ENCODE measurements around the gene RCE1.

The RCE1 gene

DNA sequence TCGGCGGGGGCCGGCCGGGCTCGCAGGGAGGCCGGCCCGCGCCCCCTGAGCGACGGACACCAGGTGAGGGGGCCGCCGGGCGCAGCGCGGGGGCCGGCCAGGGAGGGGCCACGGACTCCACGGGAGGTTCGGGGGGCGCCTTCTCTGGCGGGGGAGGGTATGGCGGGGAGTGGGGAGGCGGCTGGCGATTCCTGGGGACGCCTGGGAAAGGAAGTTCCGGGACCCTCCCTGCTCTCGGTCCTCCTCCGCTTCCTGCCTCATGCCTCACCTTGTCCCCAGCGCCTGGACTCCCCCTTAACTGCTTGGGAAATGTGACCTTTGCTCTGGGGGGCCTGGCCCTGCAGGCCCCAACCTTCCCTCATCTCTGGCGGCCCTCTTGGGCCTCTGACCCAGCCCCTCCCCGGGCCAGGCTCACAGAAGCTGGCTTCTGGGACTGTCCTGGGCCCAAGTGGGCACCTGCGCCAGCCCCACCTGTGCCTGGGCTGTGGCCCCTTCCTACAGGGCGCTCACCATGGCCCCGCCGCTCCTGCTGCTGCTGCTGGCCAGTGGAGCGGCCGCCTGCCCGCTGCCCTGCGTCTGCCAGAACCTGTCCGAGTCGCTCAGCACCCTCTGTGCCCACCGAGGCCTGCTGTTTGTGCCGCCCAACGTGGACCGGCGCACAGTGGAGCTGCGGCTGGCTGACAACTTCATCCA lies 14.1 kb downstream of the RCE1 start:
- H3K4me1 ChIP-seq (ENCODE audit: control insufficient read depth in 2 of 2, insufficient read depth in 2 of 2, low read length in 2 of 2) = peaks cover 6 to 17% of the 10 kb centered on the region in 2 donors
- peaks cover 0 to 4% of the 10 kb centered on the region in 2 donors for H3K36me3 ChIP-seq (ENCODE audit: control insufficient read depth in 2 of 2, insufficient read depth in 2 of 2, low read length in 2 of 2)
- peak overlapping the region in 1 of 2 donors; percentile 71 for H3K9ac ChIP-seq (ENCODE audit: low read depth in 1 of 2, low read length in 2 of 2)
- H3K4me3 ChIP-seq (ENCODE audit: low read length in 2 of 2) = peak overlapping the region; percentile 45 to 86
- H3K9me3 ChIP-seq (ENCODE audit: control insufficient read depth in 2 of 2, low read length in 2 of 2) = no peaks in the 10 kb centered on the region
- H3K27ac ChIP-seq (ENCODE audit: low read depth in 2 of 2, low read length in 2 of 2) = peak overlapping the region in 1 of 2 donors; percentile 22
- H3K27me3 ChIP-seq (ENCODE audit: control insufficient read depth in 2 of 2, insufficient read depth in 2 of 2, low read length in 2 of 2) = no peaks in the 10 kb centered on the region

- Histone ChIP-seq H3K27ac (ENCODE audit: low read depth in 2 of 2, low read length in 2 of 2) (no peak overlapping the region), H3K9me3 (ENCODE audit: control insufficient read depth in 2 of 2, low read length in 2 of 2) (no peaks in the 10 kb centered on the region), H3K27me3 (ENCODE audit: control insufficient read depth in 2 of 2, insufficient read depth in 2 of 2, low read length in 2 of 2) (no peaks in the 10 kb centered on the region), H3K9ac (ENCODE audit: low read depth in 1 of 2, low read length in 2 of 2) (no peak overlapping the region), H3K36me3 (ENCODE audit: control insufficient read depth in 2 of 2, insufficient read depth in 2 of 2, low read length in 2 of 2) (peaks cover 0 to 4% of the 10 kb centered on the region in 2 donors), H3K4me1 (ENCODE audit: control insufficient read depth in 2 of 2, insufficient read depth in 2 of 2, low read length in 2 of 2) (peaks cover 6 to 17% of the 10 kb centered on the region in 2 donors), H3K4me3 (ENCODE audit: low read length in 2 of 2) (no peak overlapping the region)
These were observed 14.6 kb downstream of the RCE1 start for GRCh38 chr11:66857927-66858185.

- Histone ChIP-seq H3K4me3 (ENCODE audit: low read length in 2 of 2) (no peak overlapping the region), H3K9me3 (ENCODE audit: control insufficient read depth in 2 of 2, low read length in 2 of 2) (no peaks in the 10 kb centered on the region), H3K4me1 (ENCODE audit: control insufficient read depth in 2 of 2, insufficient read depth in 2 of 2, low read length in 2 of 2) (peaks cover 6 to 18% of the 10 kb centered on the region in 2 donors), H3K27ac (ENCODE audit: low read depth in 2 of 2, low read length in 2 of 2) (no peak overlapping the region), H3K36me3 (ENCODE audit: control insufficient read depth in 2 of 2, insufficient read depth in 2 of 2, low read length in 2 of 2) (peaks cover 0 to 4% of the 10 kb centered on the region in 2 donors), H3K9ac (ENCODE audit: low read depth in 1 of 2, low read length in 2 of 2) (no peak overlapping the region), H3K27me3 (ENCODE audit: control insufficient read depth in 2 of 2, insufficient read depth in 2 of 2, low read length in 2 of 2) (no peaks in the 10 kb centered on the region)
These were observed 15.1 kb downstream of the RCE1 start for GRCh38 chr11:66858186-66858938.

GRCh38 chr11:66858939-66859685 lies 15.9 kb downstream of the RCE1 start:
- no peak overlapping the region for H3K4me3 ChIP-seq (ENCODE audit: low read length in 2 of 2)
- H3K9me3 ChIP-seq (ENCODE audit: control insufficient read depth in 2 of 2, low read length in 2 of 2) = no peaks in the 10 kb centered on the region
- no peak overlapping the region for H3K27ac ChIP-seq (ENCODE audit: low read depth in 2 of 2, low read length in 2 of 2)
- H3K36me3 ChIP-seq (ENCODE audit: control insufficient read depth in 2 of 2, insufficient read depth in 2 of 2, low read length in 2 of 2) = peaks cover 0 to 4% of the 10 kb centered on the region in 2 donors
- no peaks in the 10 kb centered on the region for H3K27me3 ChIP-seq (ENCODE audit: control insufficient read depth in 2 of 2, insufficient read depth in 2 of 2, low read length in 2 of 2)
- peaks cover 12 to 26% of the 10 kb centered on the region in 2 donors for H3K4me1 ChIP-seq (ENCODE audit: control insufficient read depth in 2 of 2, insufficient read depth in 2 of 2, low read length in 2 of 2)
- no peak overlapping the region for H3K9ac ChIP-seq (ENCODE audit: low read depth in 1 of 2, low read length in 2 of 2)

DNA sequence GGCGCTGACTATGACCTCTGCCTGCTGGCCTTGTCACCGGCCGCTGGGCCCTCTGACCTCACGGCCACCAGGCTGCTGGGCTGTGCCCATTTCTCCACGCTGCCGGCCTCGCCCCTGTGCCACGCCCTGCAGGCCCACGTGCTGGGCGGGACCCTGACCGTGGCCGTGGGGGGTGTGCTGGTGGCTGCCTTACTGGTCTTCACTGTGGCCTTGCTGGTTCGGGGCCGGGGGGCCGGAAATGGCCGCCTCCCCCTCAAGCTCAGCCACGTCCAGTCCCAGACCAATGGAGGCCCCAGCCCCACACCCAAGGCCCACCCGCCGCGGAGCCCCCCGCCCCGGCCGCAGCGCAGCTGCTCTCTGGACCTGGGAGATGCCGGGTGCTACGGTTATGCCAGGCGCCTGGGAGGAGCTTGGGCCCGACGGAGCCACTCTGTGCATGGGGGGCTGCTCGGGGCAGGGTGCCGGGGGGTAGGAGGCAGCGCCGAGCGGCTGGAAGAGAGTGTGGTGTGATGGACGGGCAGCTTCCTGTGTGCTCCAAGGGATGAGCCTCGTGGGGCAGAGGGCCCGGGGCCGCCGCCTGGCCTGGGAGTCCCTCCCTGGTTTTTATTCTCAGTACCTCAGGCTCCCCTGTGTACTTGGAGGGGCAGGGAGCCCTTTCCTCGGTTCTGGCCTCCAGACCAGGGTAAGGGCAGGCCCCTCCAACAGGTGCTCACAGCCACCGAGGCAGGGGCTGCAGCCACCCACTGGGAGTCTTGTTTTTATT lies 16.6 kb downstream of the RCE1 start:
- H3K27me3 ChIP-seq (ENCODE audit: control insufficient read depth in 2 of 2, insufficient read depth in 2 of 2, low read length in 2 of 2) = no peaks in the 10 kb centered on the region
- H3K27ac ChIP-seq (ENCODE audit: low read depth in 2 of 2, low read length in 2 of 2) = no peak overlapping the region
- H3K4me1 ChIP-seq (ENCODE audit: control insufficient read depth in 2 of 2, insufficient read depth in 2 of 2, low read length in 2 of 2) = peaks cover 19 to 33% of the 10 kb centered on the region in 2 donors
- H3K36me3 ChIP-seq (ENCODE audit: control insufficient read depth in 2 of 2, insufficient read depth in 2 of 2, low read length in 2 of 2) = peaks cover 0 to 4% of the 10 kb centered on the region in 2 donors
- H3K9ac ChIP-seq (ENCODE audit: low read depth in 1 of 2, low read length in 2 of 2) = no peak overlapping the region
- no peak overlapping the region for H3K4me3 ChIP-seq (ENCODE audit: low read length in 2 of 2)
- H3K9me3 ChIP-seq (ENCODE audit: control insufficient read depth in 2 of 2, low read length in 2 of 2) = no peaks in the 10 kb centered on the region

- peaks cover 0 to 4% of the 10 kb centered on the region in 2 donors for H3K36me3 ChIP-seq (ENCODE audit: control insufficient read depth in 2 of 2, insufficient read depth in 2 of 2, low read length in 2 of 2)
- H3K4me1 ChIP-seq (ENCODE audit: control insufficient read depth in 2 of 2, insufficient read depth in 2 of 2, low read length in 2 of 2) = peaks cover 22 to 38% of the 10 kb centered on the region in 2 donors
- H3K9me3 ChIP-seq (ENCODE audit: control insufficient read depth in 2 of 2, low read length in 2 of 2) = no peaks in the 10 kb centered on the region
- H3K27me3 ChIP-seq (ENCODE audit: control insufficient read depth in 2 of 2, insufficient read depth in 2 of 2, low read length in 2 of 2) = no peaks in the 10 kb centered on the region
- no peak overlapping the region for H3K27ac ChIP-seq (ENCODE audit: low read depth in 2 of 2, low read length in 2 of 2)
- no peak overlapping the region for H3K4me3 ChIP-seq (ENCODE audit: low read length in 2 of 2)
- H3K9ac ChIP-seq (ENCODE audit: low read depth in 1 of 2, low read length in 2 of 2) = no peak overlapping the region
These were observed 17.2 kb downstream of the RCE1 start for GRCh38 chr11:66860449-66860831.

DNA sequence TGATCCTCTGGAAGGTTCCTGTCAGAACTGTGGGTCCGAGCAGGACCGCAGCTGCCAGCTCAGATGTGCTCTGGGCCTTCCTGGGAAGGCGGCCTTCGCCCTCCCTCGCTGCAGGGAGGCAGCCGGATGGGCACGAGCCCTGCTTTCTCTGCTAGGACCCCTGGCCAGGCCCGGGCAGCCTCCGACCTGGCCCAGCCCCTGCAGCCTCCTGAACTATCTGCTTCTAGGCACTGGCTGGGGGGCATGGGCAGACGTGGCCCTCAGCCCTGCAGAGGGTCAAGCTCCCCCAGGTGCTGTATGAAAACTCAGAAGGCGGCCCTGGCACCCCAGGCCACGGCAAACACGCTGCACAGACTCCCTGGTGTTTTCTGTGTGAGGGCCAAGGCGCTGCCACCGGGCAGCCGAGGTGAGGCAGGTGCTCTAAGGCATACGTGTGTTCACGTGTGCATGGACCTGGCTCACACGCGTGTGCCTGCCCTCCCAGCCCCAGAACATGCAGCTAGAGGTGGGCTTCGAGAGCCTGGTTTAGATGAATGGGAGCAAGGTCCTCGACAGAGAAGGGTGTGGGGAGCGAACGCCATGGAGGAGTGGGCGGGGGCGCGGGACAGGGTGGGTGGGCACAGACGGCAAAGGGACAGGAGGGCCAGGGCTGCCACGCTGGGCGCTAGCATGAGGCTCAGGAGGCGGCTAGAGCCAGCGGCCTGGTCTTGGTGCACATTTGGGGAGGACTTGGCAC lies 18.0 kb downstream of the RCE1 start:
- Histone ChIP-seq H3K27me3 (ENCODE audit: control insufficient read depth in 2 of 2, insufficient read depth in 2 of 2, low read length in 2 of 2) (no peaks in the 10 kb centered on the region), H3K9ac (ENCODE audit: low read depth in 1 of 2, low read length in 2 of 2) (no peak overlapping the region), H3K9me3 (ENCODE audit: control insufficient read depth in 2 of 2, low read length in 2 of 2) (no peaks in the 10 kb centered on the region), H3K27ac (ENCODE audit: low read depth in 2 of 2, low read length in 2 of 2) (no peak overlapping the region), H3K4me1 (ENCODE audit: control insufficient read depth in 2 of 2, insufficient read depth in 2 of 2, low read length in 2 of 2) (peaks cover 17 to 34% of the 10 kb centered on the region in 2 donors), H3K36me3 (ENCODE audit: control insufficient read depth in 2 of 2, insufficient read depth in 2 of 2, low read length in 2 of 2) (peaks cover 0 to 4% of the 10 kb centered on the region in 2 donors), H3K4me3 (ENCODE audit: low read length in 2 of 2) (no peak overlapping the region)

DNA sequence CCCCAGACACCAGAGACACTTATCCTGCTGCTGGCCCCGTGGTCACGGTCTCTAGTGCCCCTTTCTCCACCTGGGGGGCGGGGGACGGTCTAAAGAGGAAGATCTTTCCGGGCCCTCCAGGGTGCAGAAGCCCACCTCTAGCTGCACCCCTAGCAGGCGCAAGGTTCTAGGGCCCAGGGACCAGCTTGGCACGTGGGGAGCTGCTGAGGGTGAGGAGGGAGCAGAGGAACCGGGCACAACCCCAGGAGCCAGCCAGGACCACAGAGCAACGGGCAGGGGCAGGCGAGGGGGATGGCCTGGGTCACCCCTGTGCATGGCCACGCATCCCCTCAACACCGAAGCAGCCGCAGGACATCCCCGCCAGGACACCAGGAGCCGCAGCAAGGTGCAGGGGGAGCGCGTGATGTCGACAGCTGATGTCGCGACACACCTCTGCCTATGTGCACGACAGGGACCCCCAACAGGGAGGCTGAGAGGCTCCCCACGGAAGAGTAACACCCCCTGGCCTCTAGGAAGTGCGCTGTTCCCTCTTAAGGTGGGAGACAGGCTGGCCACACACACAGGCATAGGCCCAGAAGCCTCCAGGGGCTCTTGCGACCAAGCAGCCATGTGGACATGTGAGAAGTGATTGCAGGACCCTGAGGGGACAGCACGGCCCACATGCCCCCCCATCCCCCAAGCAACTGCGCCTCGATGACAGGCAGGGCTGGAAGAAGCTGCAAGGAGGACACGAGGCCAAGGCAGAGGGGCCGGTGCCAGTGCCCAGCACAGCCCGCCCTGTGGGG lies 18.7 kb downstream of the RCE1 start:
- Histone ChIP-seq H3K4me3 (ENCODE audit: low read length in 2 of 2) (no peak overlapping the region), H3K4me1 (ENCODE audit: control insufficient read depth in 2 of 2, insufficient read depth in 2 of 2, low read length in 2 of 2) (peaks cover 17 to 34% of the 10 kb centered on the region in 2 donors), H3K27ac (ENCODE audit: low read depth in 2 of 2, low read length in 2 of 2) (no peak overlapping the region), H3K9ac (ENCODE audit: low read depth in 1 of 2, low read length in 2 of 2) (no peak overlapping the region), H3K27me3 (ENCODE audit: control insufficient read depth in 2 of 2, insufficient read depth in 2 of 2, low read length in 2 of 2) (no peaks in the 10 kb centered on the region), H3K9me3 (ENCODE audit: control insufficient read depth in 2 of 2, low read length in 2 of 2) (no peaks in the 10 kb centered on the region), H3K36me3 (ENCODE audit: control insufficient read depth in 2 of 2, insufficient read depth in 2 of 2, low read length in 2 of 2) (peaks cover 0 to 4% of the 10 kb centered on the region in 2 donors)

- Histone ChIP-seq H3K27ac (ENCODE audit: low read depth in 2 of 2, low read length in 2 of 2) (no peak overlapping the region), H3K36me3 (ENCODE audit: control insufficient read depth in 2 of 2, insufficient read depth in 2 of 2, low read length in 2 of 2) (peaks cover 0 to 4% of the 10 kb centered on the region in 2 donors)
These were observed 19.4 kb downstream of the RCE1 start for GRCh38 chr11:66862559-66863037.

More at GRCh38 chr11:66862559-66863037, 19.4 kb downstream of the RCE1 start:
- Histone ChIP-seq H3K27me3 (ENCODE audit: control insufficient read depth in 2 of 2, insufficient read depth in 2 of 2, low read length in 2 of 2) (no peaks in the 10 kb centered on the region), H3K4me1 (ENCODE audit: control insufficient read depth in 2 of 2, insufficient read depth in 2 of 2, low read length in 2 of 2) (peaks cover 17 to 30% of the 10 kb centered on the region in 2 donors), H3K9ac (ENCODE audit: low read depth in 1 of 2, low read length in 2 of 2) (no peak overlapping the region), H3K9me3 (ENCODE audit: control insufficient read depth in 2 of 2, low read length in 2 of 2) (no peaks in the 10 kb centered on the region), H3K4me3 (ENCODE audit: low read length in 2 of 2) (no peak overlapping the region)
